IMR-90 (cell line): Measurements from ENCODE around the gene TIGD3. TPM values are rescaled to one million over a fixed set of nuclear protein-coding genes. Genes with fewer than 3 reads are reported as not detected.
A peak's percentile ranks its signal among the peaks of the same experiment; 100 is the strongest.

Experiments
- ATAC-seq: fragments of 200-7000 bp; cut with Tn5 transposase; 2 replicates; pipeline ENCODE4 v1.9.1; 2020; ENCODE audit warnings: low read depth, mild to moderate bottlenecking, moderate library complexity
- BruUV-seq: library from RNA; stranded (reverse); fragments of 400-500 nt; replicated peaks from 2 replicates; lab custom pipeline; 2021; lab: Mats Ljungman, UMichigan
- CTCF ChIA-PET: fragments of 300-600 bp; formaldehyde crosslinking; extraction: SDS; loops from one replicate; lab custom pipeline; 2021; ENCODE audit warnings: antibody characterized with exemption; lab: Yijun Ruan, JAX
- POLR2A ChIA-PET: fragments of 300-600 bp; sonication (Branson Sonifier 250); formaldehyde crosslinking; loops from one replicate; lab custom pipeline; 2022; ENCODE audit warnings: antibody characterized with exemption; ENCODE audit not compliant: unreplicated experiment; lab: Charles Lee
- DNase-seq: peaks from one replicate; pipeline ENCODE4 v3.0.0; 2013
- H2AFZ ChIP-seq: replicated peaks from 2 replicates; pipeline ENCODE3; 2013; ENCODE audit warnings: low read length, mild to moderate bottlenecking; ENCODE audit not compliant: poor library complexity
- H2AK5ac ChIP-seq: 2 replicates; pipeline ENCODE4 v1.6.1; 2013; ENCODE audit warnings: low read depth, low read length, inconsistent platforms
- H2AK9ac ChIP-seq: replicated peaks from 2 replicates; pipeline ENCODE3; 2013; ENCODE audit warnings: mild to moderate bottlenecking, low read depth, low read length, moderate library complexity; ENCODE audit not compliant: poor library complexity
- H2BK120ac ChIP-seq: 2 replicates; pipeline ENCODE4 v1.6.1; 2013; ENCODE audit warnings: low read depth, low read length, inconsistent platforms
- H2BK15ac ChIP-seq: 3 replicates; pipeline ENCODE4 v1.6.1; 2013; ENCODE audit warnings: low read depth, low read length, inconsistent platforms
- H2BK20ac ChIP-seq: 2 replicates; pipeline ENCODE4 v1.6.1; 2013; ENCODE audit warnings: low read depth, mild to moderate bottlenecking, inconsistent platforms, low read length, moderate library complexity
- H2BK5ac ChIP-seq: 2 replicates; pipeline ENCODE4 v1.6.1; 2013; ENCODE audit warnings: mild to moderate bottlenecking, low read depth, low read length, inconsistent platforms; ENCODE audit not compliant: poor library complexity, severe bottlenecking
- H3K14ac ChIP-seq: replicated peaks from 2 replicates; pipeline ENCODE4 v1.6.1; 2013; ENCODE audit warnings: low read depth, low read length, inconsistent platforms
- H3K18ac ChIP-seq: 2 replicates; pipeline ENCODE4 v1.6.1; 2013; ENCODE audit warnings: low read depth, low read length, control low read depth
- H3K23ac ChIP-seq: 2 replicates; pipeline ENCODE4 v1.6.1; 2013; ENCODE audit warnings: low read depth, low read length, inconsistent platforms
- H3K27ac ChIP-seq: 2 replicates; pipeline ENCODE4 v1.5.1; 2013; ENCODE audit warnings: mild to moderate bottlenecking, control low read depth, low read length; ENCODE audit not compliant: insufficient read depth
- H3K27me3 ChIP-seq: 2 replicates; pipeline ENCODE4 v1.6.1; 2013; ENCODE audit warnings: low read length; ENCODE audit not compliant: control insufficient read depth, insufficient read depth
- H3K36me3 ChIP-seq: 2 replicates; pipeline ENCODE4 v1.6.1; 2013; ENCODE audit warnings: low read length, mixed read lengths; ENCODE audit not compliant: control insufficient read depth, insufficient read depth
- H3K4ac ChIP-seq: 2 replicates; pipeline ENCODE4 v1.6.1; 2013; ENCODE audit warnings: low read depth, low read length, inconsistent platforms
- H3K4me1 ChIP-seq: 2 replicates; pipeline ENCODE4 v1.6.1; 2013; ENCODE audit warnings: low read length, mixed read lengths; ENCODE audit not compliant: control insufficient read depth, insufficient read depth
- H3K4me2 ChIP-seq: 2 replicates; pipeline ENCODE4 v1.6.1; 2013; ENCODE audit warnings: low read depth, mild to moderate bottlenecking, control low read depth, low read length, moderate library complexity
- H3K4me3 ChIP-seq: 2 replicates; pipeline ENCODE4 v1.5.1; 2013; ENCODE audit warnings: low read depth, mild to moderate bottlenecking, control low read depth, low read length, moderate library complexity; ENCODE audit not compliant: insufficient read depth
- H3K56ac ChIP-seq: 2 replicates; pipeline ENCODE4 v1.6.1; 2013; ENCODE audit warnings: low read length, inconsistent platforms; ENCODE audit not compliant: insufficient read depth; ENCODE audit errors: extremely low read depth
- H3K79me1 ChIP-seq, 2 experiments: 2 replicates each; pipeline ENCODE4 v1.6.1; 2013; ENCODE audit warnings: low read length in 2 of 2, inconsistent platforms in 1 of 2, low read depth in 1 of 2
- H3K9ac ChIP-seq: 2 replicates; pipeline ENCODE4 v1.6.1; 2013; ENCODE audit warnings: low read depth, low read length, control low read depth
- H3K9me1 ChIP-seq: 2 replicates; pipeline ENCODE4 v1.6.1; 2013; ENCODE audit warnings: low read length, inconsistent platforms; ENCODE audit not compliant: insufficient read depth
- H3K9me3 ChIP-seq: 2 replicates; pipeline ENCODE4 v1.6.1; 2013; ENCODE audit warnings: low read length; ENCODE audit not compliant: control insufficient read depth, insufficient read depth
- H4K20me1 ChIP-seq: 2 replicates; pipeline ENCODE4 v1.6.1; 2013; ENCODE audit warnings: low read length, inconsistent platforms; ENCODE audit not compliant: insufficient read depth
- H4K5ac ChIP-seq: 2 replicates; pipeline ENCODE4 v1.6.1; 2013; ENCODE audit warnings: mild to moderate bottlenecking, low read depth, low read length, control low read depth
- H4K8ac ChIP-seq, 2 experiments: 2 replicates each; pipeline ENCODE4 v1.6.1; 2013; ENCODE audit warnings: low read depth in 2 of 2, low read length in 2 of 2, control low read depth in 1 of 2, inconsistent platforms in 1 of 2
- H4K91ac ChIP-seq: 2 replicates; pipeline ENCODE4 v1.6.1; 2013; ENCODE audit warnings: low read depth, low read length, inconsistent platforms; ENCODE audit not compliant: insufficient read depth
- FOS ChIP-seq: fragments of 150-350 bp; IDR thresholded peaks from 2 replicates; pipeline ENCODE4 v1.6.1; 2016; ENCODE audit warnings: low read depth, low read length
- MAFK ChIP-seq: IDR thresholded peaks from 2 replicates; pipeline ENCODE4 v1.6.1; 2012; ENCODE audit warnings: low read depth, low read length, improper control_type of control experiment
- POLR2A ChIP-seq: IDR thresholded peaks from 2 replicates; pipeline ENCODE4 v1.6.1; 2012; ENCODE audit warnings: mild to moderate bottlenecking, low read depth, low read length
- WGBS, 2 experiments: methylation state at CpG; one replicate each; pipeline versions ENCODE4 v1.1.5 to v1.1.7; 2013; ENCODE audit warnings: missing lambda C conversion rate in 2 of 2; ENCODE audit not compliant: insufficient read length in 1 of 2; ENCODE audit errors: extremely low coverage in 2 of 2; 5-methylcytosine and 5-hydroxymethylcytosine counted together
- dilution Hi-C: fragments of 300-500 bp; cut with HindIII; formaldehyde crosslinking; loops from one replicate; pipeline ENCODE4 v1.14.3; 2018; ENCODE audit warnings: low sequenced_read_pairs; ENCODE audit not compliant: unreplicated experiment
- in situ Hi-C: fragments of 300-500 bp; cut with MboI; formaldehyde crosslinking; loops from 3 replicates; pipeline ENCODE4 v1.14.3; 2019; ENCODE audit warnings: low sequenced_read_pairs, inconsistent platforms, mixed read lengths
- intact Hi-C: fragments of 100-400 bp; cut with micrococcal nuclease; formaldehyde crosslinking; loops from 2 replicates; pipeline ENCODE4 v1.10.0; 2022
- polyA plus RNA-seq, 3 experiments: library from polyadenylated mRNA; depleted of rRNA; stranded (reverse); fragments of >200 nt; gene quantifications; 2 replicates each; pipeline ENCODE4 v1.2.3, GENCODE V29; 2012; ENCODE audit warnings: low replicate concordance in 1 of 3
- total RNA-seq: library from RNA; depleted of rRNA; stranded (reverse); fragments of >200 nt; gene quantifications from 2 replicates; pipeline ENCODE4 v1.2.3, GENCODE V29; 2012

The TIGD3 gene
- total and polyA plus RNA-seq, 2 of the 4 experiments (the other 2 are of a cell fraction): 0.12 TPM; not detected in 1

GRCh38 chr11:65317025-65317786 lies 37.3 kb upstream of the TIGD3 start:
- WGBS, 2 experiments: no CpG with 5 or more reads among the region's 13 CpGs
- intact Hi-C loops: loop anchor here (1.0 kb wide), 1 partner anchor 36 kb away; no protein-coding TSS in a partner anchor

More at GRCh38 chr11:65317025-65317786, 37.3 kb upstream of the TIGD3 start:
- peak overlapping the region; percentile 36; the same call in 1 of the 2 replicates for H3K18ac ChIP-seq
- ChIA-PET CTCF (interaction anchor here (0.6 to 4.5 kb wide), 5 partner anchors 13 to 52 kb away, joined by 3 to 66 read pairs (median 44); no protein-coding TSS in a partner anchor), POLR2A (interaction anchor here (1.0 to 1.7 kb wide), 2 partner anchors 14 to 26 kb away, joined by 4 to 5 read pairs; no protein-coding TSS in a partner anchor)
- in situ Hi-C loops: loop anchor here (5.0 kb wide), 1 partner anchor 40 kb away; no protein-coding TSS in a partner anchor
- peaks cover 5 to 68% of the 10 kb centered on the region in 2 experiments; a peak in 3 of 4 replicates for H3K79me1 ChIP-seq
- H3K36me3 ChIP-seq: peaks cover 22% of the 10 kb centered on the region
- peak overlapping the region; percentile 69; the same call in 1 of the 2 replicates for H3K14ac ChIP-seq
- H2AK9ac ChIP-seq: peak overlapping the region; percentile 88
- BruUV-seq: no TSS peak
- H3K27me3 ChIP-seq: no peaks in the 10 kb centered on the region
- peak overlapping the region; percentile 18 for H4K91ac ChIP-seq
- peak; percentile 1 for ATAC-seq
- H3K9me3 ChIP-seq: no peaks in the 10 kb centered on the region
- H2BK5ac ChIP-seq: peak overlapping the region; percentile 48
- dilution Hi-C loops: no loop called here
- H3K56ac ChIP-seq: 0 out of 2 replicates have a peak overlapping the region, but pooled peaks have one; percentile 33
- peak overlapping the region; percentile 77 for H2AFZ ChIP-seq
- H3K4me2 ChIP-seq: peak overlapping the region; percentile 93
- peak overlapping the region; percentile 8 to 78; a peak in 2 of 4 replicates for H4K8ac ChIP-seq
- H3K23ac ChIP-seq: peak overlapping the region; percentile 28; the same call in 1 of the 2 replicates
- peaks cover 5% of the 10 kb centered on the region; the same call in 1 of the 2 replicates for H3K9me1 ChIP-seq
- H3K4me3 ChIP-seq: peak overlapping the region; percentile 96
- peak overlapping the region; percentile 26; the same call in 1 of the 3 replicates for H2BK15ac ChIP-seq
- peak; percentile 84 for DNase-seq
- peaks cover 66% of the 10 kb centered on the region for H4K20me1 ChIP-seq
- H3K4ac ChIP-seq: peak overlapping the region; percentile 87
- peaks cover 13% of the 10 kb centered on the region for H3K4me1 ChIP-seq
- peak overlapping the region; percentile 77; the same call in 1 of the 2 replicates for H2BK120ac ChIP-seq
- peak; percentile 66 for TF ChIP-seq MAFK
- peak; percentile 36; the same call in 1 of the 2 replicates for TF ChIP-seq POLR2A
- TF ChIP-seq FOS: no peak
- H3K27ac ChIP-seq: peak overlapping the region; percentile 79
- peak overlapping the region; percentile 95 for H2AK5ac ChIP-seq
- H2BK20ac ChIP-seq: no peak overlapping the region
- peak overlapping the region; percentile 46 for H3K9ac ChIP-seq
- no peak overlapping the region; the same call in 1 of the 2 replicates for H4K5ac ChIP-seq
